ENCODE results near the gene FBXL4. TPM values are rescaled to one million over a fixed set of nuclear protein-coding genes. Genes with fewer than 3 reads are reported as not detected.

FBXL4 gene
- total RNA-seq: 25.6 and 31.0 TPM in 2 replicates
- 10.8 and 13.1 TPM in 2 replicates for polyA plus RNA-seq

DNA sequence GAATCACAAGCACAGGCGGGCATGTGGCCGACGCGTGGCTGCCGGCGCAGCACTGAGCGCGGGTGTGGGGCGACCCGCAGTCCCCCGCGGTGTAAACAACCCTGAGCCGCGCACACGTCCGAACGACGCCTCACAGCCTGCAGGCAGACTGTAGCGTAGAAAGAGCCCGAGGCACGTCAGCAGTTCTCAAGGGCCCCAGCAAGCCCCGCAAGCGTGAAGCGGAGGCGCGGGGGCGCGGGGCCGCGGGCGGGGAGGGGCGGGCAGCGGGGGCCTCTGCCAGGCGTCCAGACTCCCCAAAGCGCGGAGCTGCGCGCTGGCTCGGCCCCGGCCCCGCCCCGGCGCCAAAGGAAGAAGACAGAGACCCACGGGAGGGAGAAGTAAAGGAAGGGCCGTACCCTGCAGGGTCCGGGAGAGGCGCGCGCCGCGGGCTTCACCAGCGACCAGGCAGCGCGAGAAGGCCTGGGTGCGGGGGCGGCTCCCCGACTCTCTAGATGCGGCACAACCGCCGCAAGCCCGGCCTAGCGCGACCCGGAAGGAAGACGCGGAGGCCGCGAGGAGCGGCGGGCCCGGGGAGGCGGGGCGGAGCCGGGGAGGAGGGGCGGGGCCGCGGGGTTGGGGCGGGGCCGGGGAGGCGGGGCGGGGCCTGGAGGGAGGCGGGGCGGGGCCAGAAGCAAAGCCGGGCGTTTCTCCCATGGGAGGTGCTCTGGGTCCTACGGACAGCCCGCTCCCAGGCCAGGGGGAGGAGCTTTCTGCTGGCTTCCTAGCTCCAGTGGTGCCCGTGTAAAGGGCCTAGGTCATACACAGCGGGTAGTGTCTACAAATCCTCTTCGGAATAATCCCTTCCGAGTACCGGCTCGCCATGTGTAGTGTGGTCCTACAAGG, at the start of gene FBXL4:
Gene FBXL4, minus strand, starts transcription at position 536 of the 882 bp plus-strand sequence. CDS start 20,958 bp downstream, outside the sequence.
- peak; percentile 94 for DNase-seq (ENCODE audit: low spot score)
- 1% methylated on average over 54 of the region's 93 CpGs for WGBS (ENCODE audit: low lambda C conversion rate, missing lambda C conversion rate)
- no peaks in the 10 kb centered on the region for H3K9me2 ChIP-seq (replicated peaks; ENCODE audit: insufficient read depth)
- peak within 1 kb of the TSS; percentile 98 for H3K27ac ChIP-seq
- no peak for TF ChIP-seq EZH2 (IDR thresholded peaks at IDR 0.05; ENCODE audit: borderline replicate concordance)
- TF ChIP-seq EZH2phosphoT487 (IDR thresholded peaks at IDR 0.05; ENCODE audit: low read depth, severe bottlenecking, unreplicated experiment): no peak
- TF ChIP-seq, protein P1, sequence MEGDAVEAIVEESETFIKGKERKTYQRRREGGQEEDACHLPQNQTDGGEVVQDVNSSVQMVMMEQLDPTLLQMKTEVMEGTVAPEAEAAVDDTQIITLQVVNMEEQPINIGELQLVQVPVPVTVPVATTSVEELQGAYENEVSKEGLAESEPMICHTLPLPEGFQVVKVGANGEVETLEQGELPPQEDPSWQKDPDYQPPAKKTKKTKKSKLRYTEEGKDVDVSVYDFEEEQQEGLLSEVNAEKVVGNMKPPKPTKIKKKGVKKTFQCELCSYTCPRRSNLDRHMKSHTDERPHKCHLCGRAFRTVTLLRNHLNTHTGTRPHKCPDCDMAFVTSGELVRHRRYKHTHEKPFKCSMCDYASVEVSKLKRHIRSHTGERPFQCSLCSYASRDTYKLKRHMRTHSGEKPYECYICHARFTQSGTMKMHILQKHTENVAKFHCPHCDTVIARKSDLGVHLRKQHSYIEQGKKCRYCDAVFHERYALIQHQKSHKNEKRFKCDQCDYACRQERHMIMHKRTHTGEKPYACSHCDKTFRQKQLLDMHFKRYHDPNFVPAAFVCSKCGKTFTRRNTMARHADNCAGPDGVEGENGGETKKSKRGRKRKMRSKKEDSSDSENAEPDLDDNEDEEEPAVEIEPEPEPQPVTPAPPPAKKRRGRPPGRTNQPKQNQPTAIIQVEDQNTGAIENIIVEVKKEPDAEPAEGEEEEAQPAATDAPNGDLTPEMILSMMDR (IDR thresholded peaks at IDR 0.05; ENCODE audit: poor library complexity): no peak
- no peaks in the 10 kb centered on the region for H4K20me1 ChIP-seq (ENCODE audit: insufficient read depth, poor library complexity, severe bottlenecking)
- no peaks in the 10 kb centered on the region for H3K9me3 ChIP-seq (ENCODE audit: low read depth)
- H3K4me2 ChIP-seq: peak within 1 kb of the TSS; percentile 89
- H3K4me3 ChIP-seq: peak within 1 kb of the TSS; percentile 91
- H3K27me3 ChIP-seq: no peaks in the 10 kb centered on the region
- no peaks in the 10 kb centered on the region for H3K36me3 ChIP-seq (replicated peaks; ENCODE audit: insufficient read depth, low read depth)
- H3K79me2 ChIP-seq: peaks cover 42% of the 10 kb centered on the region
- H2AFZ ChIP-seq: peak within 1 kb of the TSS; percentile 94
- H3K4me1 ChIP-seq (ENCODE audit: insufficient read depth): peaks cover 23% of the 10 kb centered on the region

DNA sequence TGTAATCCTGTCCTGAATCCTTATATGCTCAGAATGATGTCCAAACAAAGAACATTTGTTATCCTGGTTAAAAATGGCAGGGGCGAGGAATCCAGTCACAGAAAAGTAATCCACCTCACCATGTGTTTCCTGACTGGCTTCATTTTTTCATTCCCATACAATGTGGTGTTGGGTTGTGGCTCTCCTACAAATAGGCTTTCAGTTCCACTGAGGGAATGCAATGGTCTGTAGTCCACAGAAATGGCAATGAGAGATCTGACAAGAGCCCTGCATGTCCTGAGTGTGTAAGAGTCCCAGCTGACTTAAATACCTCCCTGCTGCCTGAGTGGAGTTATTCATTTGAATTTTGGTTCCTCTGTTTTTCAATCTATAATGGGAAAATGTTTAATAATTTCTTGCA, 47.4 kb upstream of the FBXL4 start:
- no peak overlapping the region for H2AFZ ChIP-seq
- H3K4me3 ChIP-seq: no peak overlapping the region
- no peak overlapping the region for H3K27ac ChIP-seq
- no peaks in the 10 kb centered on the region for H3K36me3 ChIP-seq (replicated peaks; ENCODE audit: insufficient read depth, low read depth)
- no peaks in the 10 kb centered on the region for H3K27me3 ChIP-seq
- no peaks in the 10 kb centered on the region for H4K20me1 ChIP-seq (ENCODE audit: insufficient read depth, poor library complexity, severe bottlenecking)
- H3K9me3 ChIP-seq (ENCODE audit: low read depth): no peaks in the 10 kb centered on the region
- no peak for TF ChIP-seq EZH2 (IDR thresholded peaks at IDR 0.05; ENCODE audit: borderline replicate concordance)
- no peaks in the 10 kb centered on the region for H3K79me2 ChIP-seq
- DNase-seq (ENCODE audit: low spot score): no peak
- no peaks in the 10 kb centered on the region for H3K9me2 ChIP-seq (replicated peaks; ENCODE audit: insufficient read depth)
- no peaks in the 10 kb centered on the region for H3K4me1 ChIP-seq (ENCODE audit: insufficient read depth)
- H3K4me2 ChIP-seq: no peak overlapping the region
- WGBS (ENCODE audit: low lambda C conversion rate, missing lambda C conversion rate): 83% methylated on average over 1 of the region's 1 CpG

DNA sequence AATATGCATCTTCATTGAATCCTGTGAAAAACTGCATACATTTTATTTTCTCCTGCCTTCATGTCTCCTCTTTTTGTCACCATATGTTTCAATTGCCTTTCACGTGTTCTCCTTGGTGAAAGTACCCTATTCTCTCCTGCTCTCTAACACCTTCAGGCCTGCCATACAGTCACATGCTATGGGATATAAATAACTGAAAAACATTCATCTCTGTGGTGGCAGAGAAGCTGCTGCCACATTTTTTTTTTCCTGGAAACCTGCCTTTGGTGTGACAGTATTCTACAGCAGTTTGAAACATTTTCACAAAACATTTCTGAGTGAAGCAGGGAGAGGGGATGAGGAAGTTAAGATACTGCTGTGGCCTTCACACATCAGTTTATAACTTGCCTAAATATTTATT, 44.8 kb upstream of the FBXL4 start:
- no peak overlapping the region for H3K4me3 ChIP-seq
- WGBS (ENCODE audit: low lambda C conversion rate, missing lambda C conversion rate): 89% methylated on average over 1 of the region's 1 CpG
- H3K27me3 ChIP-seq: no peaks in the 10 kb centered on the region
- DNase-seq (ENCODE audit: low spot score): no peak
- H3K9me3 ChIP-seq (ENCODE audit: low read depth): no peaks in the 10 kb centered on the region
- H3K4me1 ChIP-seq (ENCODE audit: insufficient read depth): no peaks in the 10 kb centered on the region
- no peaks in the 10 kb centered on the region for H4K20me1 ChIP-seq (ENCODE audit: insufficient read depth, poor library complexity, severe bottlenecking)
- H3K27ac ChIP-seq: no peak overlapping the region
- no peak overlapping the region for H3K4me2 ChIP-seq
- H2AFZ ChIP-seq: no peak overlapping the region
- no peaks in the 10 kb centered on the region for H3K36me3 ChIP-seq (replicated peaks; ENCODE audit: insufficient read depth, low read depth)
- H3K9me2 ChIP-seq (replicated peaks; ENCODE audit: insufficient read depth): no peaks in the 10 kb centered on the region
- no peaks in the 10 kb centered on the region for H3K79me2 ChIP-seq
- TF ChIP-seq EZH2phosphoT487 (IDR thresholded peaks at IDR 0.05; ENCODE audit: low read depth, severe bottlenecking, unreplicated experiment): no peak
- no peak for TF ChIP-seq EZH2 (IDR thresholded peaks at IDR 0.05; ENCODE audit: borderline replicate concordance)
- TF ChIP-seq, protein P1 (IDR thresholded peaks at IDR 0.05; ENCODE audit: poor library complexity): no peak

DNA sequence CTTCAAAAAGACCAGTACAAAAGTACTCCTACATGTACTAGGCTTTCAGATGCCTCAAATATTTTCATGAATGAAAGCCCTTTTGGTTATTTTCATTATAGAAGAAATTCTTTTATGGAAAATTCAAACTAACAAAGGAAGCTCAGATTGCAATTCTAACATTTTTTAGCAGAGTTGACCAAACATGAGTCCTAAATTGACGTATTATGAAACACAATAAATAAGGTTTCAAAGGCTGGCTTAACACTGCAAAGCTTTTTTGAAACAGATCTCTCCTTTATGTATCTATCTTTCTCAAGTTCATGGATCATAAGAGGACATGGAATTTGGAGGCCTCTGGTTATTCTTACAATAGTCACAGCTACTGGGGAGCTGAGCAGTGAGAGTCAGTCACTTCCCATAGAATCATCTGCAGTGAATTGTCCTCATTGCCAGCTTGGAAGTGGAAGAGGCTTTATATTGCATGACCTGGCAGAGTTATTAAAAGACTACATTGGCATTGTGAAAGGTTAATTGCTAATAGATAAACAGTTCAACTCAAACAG, 38.4 kb upstream of the FBXL4 start:
- 93% methylated on average over 1 of the region's 1 CpG for WGBS (ENCODE audit: low lambda C conversion rate, missing lambda C conversion rate)
- no peak overlapping the region for H3K27ac ChIP-seq
- H3K9me2 ChIP-seq (replicated peaks; ENCODE audit: insufficient read depth): no peaks in the 10 kb centered on the region
- no peaks in the 10 kb centered on the region for H3K4me1 ChIP-seq (ENCODE audit: insufficient read depth)
- no peaks in the 10 kb centered on the region for H4K20me1 ChIP-seq (ENCODE audit: insufficient read depth, poor library complexity, severe bottlenecking)
- H2AFZ ChIP-seq: no peak overlapping the region
- DNase-seq (ENCODE audit: low spot score): no peak
- no peak overlapping the region for H3K4me2 ChIP-seq
- H3K79me2 ChIP-seq: no peaks in the 10 kb centered on the region
- no peak overlapping the region for H3K4me3 ChIP-seq
- no peaks in the 10 kb centered on the region for H3K27me3 ChIP-seq
- no peak for TF ChIP-seq EZH2 (IDR thresholded peaks at IDR 0.05; ENCODE audit: borderline replicate concordance)
- no peak for TF ChIP-seq EZH2phosphoT487 (IDR thresholded peaks at IDR 0.05; ENCODE audit: low read depth, severe bottlenecking, unreplicated experiment)
- TF ChIP-seq, protein P1 (IDR thresholded peaks at IDR 0.05; ENCODE audit: poor library complexity): no peak
- no peaks in the 10 kb centered on the region for H3K36me3 ChIP-seq (replicated peaks; ENCODE audit: insufficient read depth, low read depth)
- no peaks in the 10 kb centered on the region for H3K9me3 ChIP-seq (ENCODE audit: low read depth)

Data from hepatocyte (in vitro differentiated cells).